Rectal smooth muscle tissue (tissue), 1 donor: ENCODE data around the gene EMC9.

Source experiments
- H3K27ac ChIP-seq: one replicate; pipeline ENCODE4 v1.7.0; 2013; ENCODE audit warnings: low read depth, low read length, inconsistent platforms
- H3K27me3 ChIP-seq: one replicate; pipeline ENCODE4 v1.7.0; 2013; ENCODE audit warnings: low read length; ENCODE audit not compliant: control insufficient read depth, insufficient read depth
- H3K36me3 ChIP-seq: one replicate; pipeline ENCODE4 v1.7.0; 2013; ENCODE audit warnings: low read length; ENCODE audit not compliant: control insufficient read depth, insufficient read depth
- H3K4me1 ChIP-seq: one replicate; pipeline ENCODE4 v1.7.0; 2013; ENCODE audit warnings: low read length; ENCODE audit not compliant: control insufficient read depth, insufficient read depth
- H3K4me3 ChIP-seq: one replicate; pipeline ENCODE4 v1.7.0; 2013; ENCODE audit warnings: low read length
- H3K9ac ChIP-seq: one replicate; pipeline ENCODE4 v1.7.0; 2013; ENCODE audit warnings: low read length

Gene EMC9

GRCh38 chr14:24143511-24143910 lies 2.1 kb upstream of the EMC9 start:
- Histone ChIP-seq H3K27me3 (no peaks in the 10 kb centered on the region), H3K27ac (no peak overlapping the region), H3K36me3 (peaks cover 3% of the 10 kb centered on the region), H3K4me3 (no peak overlapping the region), H3K9ac (no peak overlapping the region), H3K4me1 (peaks cover 20% of the 10 kb centered on the region)

GRCh38 chr14:24139272-24139934 lies 2.0 kb downstream of the EMC9 start:
- Histone ChIP-seq H3K27me3 (no peaks in the 10 kb centered on the region), H3K36me3 (peaks cover 13% of the 10 kb centered on the region), H3K4me1 (peaks cover 13% of the 10 kb centered on the region), H3K27ac (no peak overlapping the region), H3K4me3 (no peak overlapping the region), H3K9ac (no peak overlapping the region)

GRCh38 chr14:24138396-24139271 lies 2.8 kb downstream of the EMC9 start:
- no peak overlapping the region for H3K9ac ChIP-seq
- no peak overlapping the region for H3K27ac ChIP-seq
- H3K27me3 ChIP-seq: no peaks in the 10 kb centered on the region
- H3K4me1 ChIP-seq: peaks cover 13% of the 10 kb centered on the region
- no peak overlapping the region for H3K4me3 ChIP-seq
- H3K36me3 ChIP-seq: peaks cover 13% of the 10 kb centered on the region

- Histone ChIP-seq H3K4me3 (peak overlapping the region; percentile 87), H3K27me3 (no peaks in the 10 kb centered on the region), H3K9ac (no peak overlapping the region), H3K36me3 (peaks cover 13% of the 10 kb centered on the region), H3K27ac (no peak overlapping the region), H3K4me1 (peaks cover 13% of the 10 kb centered on the region)
These were observed 3.6 kb downstream of the EMC9 start for GRCh38 chr14:24137529-24138395.

- Histone ChIP-seq H3K4me1 (peaks cover 11% of the 10 kb centered on the region), H3K27ac (peak overlapping the region; percentile 91), H3K9ac (peak overlapping the region; percentile 82), H3K4me3 (peak overlapping the region; percentile 87), H3K27me3 (no peaks in the 10 kb centered on the region), H3K36me3 (peaks cover 13% of the 10 kb centered on the region)
These were observed 4.5 kb downstream of the EMC9 start for GRCh38 chr14:24136684-24137528.

GRCh38 chr14:24135834-24136683 lies 5.3 kb downstream of the EMC9 start, which contains the start of gene PSME1:
PSME1 (plus strand) TSS chr14:24136194; CDS start chr14:24136263, 69 bp downstream.
- peaks cover 13% of the 10 kb centered on the region for H3K36me3 ChIP-seq
- peak within 1 kb of the TSS; percentile 87 for H3K4me3 ChIP-seq
- H3K27ac ChIP-seq: peak within 1 kb of the TSS; percentile 91
- H3K4me1 ChIP-seq: peaks cover 10% of the 10 kb centered on the region
- no peaks in the 10 kb centered on the region for H3K27me3 ChIP-seq
- peak within 1 kb of the TSS; percentile 82 for H3K9ac ChIP-seq

- no peaks in the 10 kb centered on the region for H3K27me3 ChIP-seq
- peaks cover 10% of the 10 kb centered on the region for H3K4me1 ChIP-seq
- peaks cover 15% of the 10 kb centered on the region for H3K36me3 ChIP-seq
- peak overlapping the region; percentile 59 for H3K27ac ChIP-seq
- peak overlapping the region; percentile 61 for H3K9ac ChIP-seq
- peak overlapping the region; percentile 77 for H3K4me3 ChIP-seq
These were observed 5.9 kb downstream of the EMC9 start for GRCh38 chr14:24135584-24135833.

- Histone ChIP-seq H3K9ac (no peak overlapping the region), H3K27me3 (no peaks in the 10 kb centered on the region), H3K4me1 (peaks cover 10% of the 10 kb centered on the region), H3K4me3 (no peak overlapping the region), H3K36me3 (peaks cover 12% of the 10 kb centered on the region), H3K27ac (no peak overlapping the region)
These were observed 7.7 kb downstream of the EMC9 start for GRCh38 chr14:24133735-24134134.

GRCh38 chr14:24132976-24133375 lies 8.4 kb downstream of the EMC9 start:
- H3K4me1 ChIP-seq: peaks cover 10% of the 10 kb centered on the region
- H3K27ac ChIP-seq: no peak overlapping the region

GRCh38 chr14:24132061-24132685 lies 9.2 kb downstream of the EMC9 start:
- Histone ChIP-seq H3K36me3 (peaks cover 2% of the 10 kb centered on the region), H3K9ac (no peak overlapping the region), H3K27ac (no peak overlapping the region), H3K27me3 (no peaks in the 10 kb centered on the region), H3K4me3 (no peak overlapping the region), H3K4me1 (peaks cover 10% of the 10 kb centered on the region)

More at GRCh38 chr14:24132976-24133375, 8.4 kb downstream of the EMC9 start:
- Histone ChIP-seq H3K36me3 (peaks cover 8% of the 10 kb centered on the region), H3K27me3 (no peaks in the 10 kb centered on the region), H3K9ac (no peak overlapping the region), H3K4me3 (no peak overlapping the region)

- peaks cover 2% of the 10 kb centered on the region for H3K36me3 ChIP-seq
- H3K9ac ChIP-seq: no peak overlapping the region
- H3K4me1 ChIP-seq: peaks cover 4% of the 10 kb centered on the region
- no peak overlapping the region for H3K4me3 ChIP-seq
- no peak overlapping the region for H3K27ac ChIP-seq
- no peaks in the 10 kb centered on the region for H3K27me3 ChIP-seq
These were observed 9.8 kb downstream of the EMC9 start for GRCh38 chr14:24131549-24131966.
